Urinary bladder (tissue), 4 donors: ENCODE measurements around the gene OR2AE1. TPM values are rescaled to one million over a fixed set of nuclear protein-coding genes. Genes with fewer than 3 reads are reported as not detected.

Experiments
- DNase-seq: peaks from one replicate; pipeline ENCODE4 v3.0.0-alpha.2; 2015; ENCODE audit errors: extremely low spot score
- H3K27ac ChIP-seq: one replicate; pipeline ENCODE4 v1.5.1; 2013; ENCODE audit warnings: low read depth, mild to moderate bottlenecking, moderate library complexity
- H3K36me3 ChIP-seq: one replicate; pipeline ENCODE4 v1.6.1; 2013; ENCODE audit warnings: mild to moderate bottlenecking, moderate library complexity; ENCODE audit not compliant: insufficient read depth
- H3K4me1 ChIP-seq: one replicate; pipeline ENCODE4 v1.6.1; 2013; ENCODE audit warnings: mild to moderate bottlenecking, moderate library complexity; ENCODE audit not compliant: insufficient read depth
- H3K4me3 ChIP-seq: one replicate; pipeline ENCODE4 v1.5.1; 2013; ENCODE audit warnings: low read depth, low read length
- WGBS: extraction: QIAGEN DNeasy Blood & Tissue Kit; methylation state at CpG from one replicate; pipeline ENCODE4 v1.1.7; 2013; 5-methylcytosine and 5-hydroxymethylcytosine counted together
- polyA plus RNA-seq: library from polyadenylated mRNA; stranded (reverse); fragments of 200-250 nt; gene quantifications from one replicate; pipeline ENCODE4 v1.2.3, GENCODE V29; 2013
- total RNA-seq: library from RNA; depleted of rRNA; stranded (reverse); fragments of >200 nt; gene quantifications from one replicate; pipeline ENCODE4 v1.2.3, GENCODE V29; 2014
- donor health status: healthy with polysubstance abuse.
- donor health status: healthy.

The OR2AE1 gene
- total and polyA plus RNA-seq, 2 donors, result 0.13 TPM; not detected in 1

DNA sequence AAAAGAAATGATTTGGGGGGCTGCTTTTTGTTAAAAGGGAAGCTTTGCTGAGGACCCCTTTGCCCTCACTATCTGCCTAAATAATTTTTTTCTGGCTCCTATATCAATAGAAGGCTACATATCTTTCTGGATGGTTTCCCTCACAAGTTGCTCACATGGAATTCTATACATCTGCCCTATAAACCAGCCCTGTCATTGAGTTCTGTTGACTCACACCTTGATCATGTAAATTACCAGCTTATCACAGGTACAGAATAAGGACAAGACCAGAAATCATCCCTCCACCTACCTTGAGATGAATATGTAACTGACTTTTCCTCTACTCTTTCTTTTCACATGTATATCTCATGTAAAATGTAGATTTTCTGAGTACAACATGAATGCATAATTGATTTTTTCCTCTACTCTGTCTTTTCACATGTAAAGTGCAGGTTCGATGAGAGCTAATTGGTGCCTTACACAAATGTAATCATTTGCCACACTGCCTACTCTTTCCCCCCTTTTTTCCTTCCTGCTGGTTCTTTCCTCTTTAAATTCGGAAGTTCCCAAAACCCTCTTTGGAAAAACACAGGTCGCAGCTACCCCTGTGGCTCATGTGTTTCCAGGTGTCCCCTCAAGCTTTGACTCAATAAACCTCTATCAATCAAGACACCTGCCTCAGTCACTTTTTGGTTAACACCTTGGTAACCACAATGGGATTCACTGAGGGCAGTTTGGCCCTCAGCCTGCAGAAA is 36.5 kb downstream of the OR2AE1 start:
- Histone ChIP-seq H3K27ac (no peak overlapping the region), H3K36me3 (no peaks in the 10 kb centered on the region), H3K4me1 (no peaks in the 10 kb centered on the region), H3K4me3 (no peak overlapping the region)
- no peak for DNase-seq
- WGBS, result 43% methylated on average over 3 of the region's 3 CpGs

- Histone ChIP-seq H3K4me1 (no peaks in the 10 kb centered on the region), H3K27ac (no peak overlapping the region), H3K4me3 (no peak overlapping the region), H3K36me3 (no peaks in the 10 kb centered on the region)
- WGBS, result 34% methylated on average over 7 of the region's 7 CpGs
- no peak for DNase-seq
Measured at GRCh38 chr7:99839287-99840021, 37.4 kb downstream of the OR2AE1 start.

GRCh38 chr7:99837649-99838361 is 39.0 kb downstream of the OR2AE1 start:
- no peaks in the 10 kb centered on the region for H3K4me1 ChIP-seq
- WGBS, result 83% methylated on average over 5 of the region's 5 CpGs

DNA sequence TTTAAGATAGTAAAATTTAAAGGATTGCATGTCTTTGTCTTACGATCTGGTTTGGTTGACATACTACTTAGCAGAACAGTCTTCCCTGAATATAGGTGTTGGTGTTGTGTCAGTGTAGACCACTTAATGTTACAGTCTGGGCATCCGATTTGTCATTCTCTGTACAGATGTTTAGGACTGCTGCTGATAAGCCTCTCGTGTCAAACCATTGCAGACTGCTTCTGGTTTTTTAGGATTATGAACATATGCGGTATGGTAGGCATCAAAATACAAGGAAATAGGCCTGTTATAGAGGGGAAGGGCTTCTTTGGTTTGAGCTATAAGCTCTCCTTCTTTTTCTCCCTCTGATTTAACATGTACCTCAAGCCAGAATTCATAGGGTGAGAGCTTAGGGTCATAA is 41.6 kb downstream of the OR2AE1 start:
- no peak overlapping the region for H3K4me3 ChIP-seq
- H3K27ac ChIP-seq, result no peak overlapping the region
- DNase-seq, result no peak
- H3K4me1 ChIP-seq, result no peaks in the 10 kb centered on the region
- no peaks in the 10 kb centered on the region for H3K36me3 ChIP-seq
- 79% methylated on average over 4 of the region's 4 CpGs for WGBS

More at GRCh38 chr7:99837649-99838361, 39.0 kb downstream of the OR2AE1 start:
- DNase-seq, result no peak
- no peak overlapping the region for H3K27ac ChIP-seq
- no peaks in the 10 kb centered on the region for H3K36me3 ChIP-seq
- no peak overlapping the region for H3K4me3 ChIP-seq

- 89% methylated on average over 2 of the region's 2 CpGs for WGBS
- peaks cover 1% of the 10 kb centered on the region for H3K4me1 ChIP-seq
- H3K27ac ChIP-seq, result no peak overlapping the region
- H3K4me3 ChIP-seq, result no peak overlapping the region
- no peaks in the 10 kb centered on the region for H3K36me3 ChIP-seq
- no peak for DNase-seq
Measured at GRCh38 chr7:99834382-99834781, 42.5 kb downstream of the OR2AE1 start.

DNA sequence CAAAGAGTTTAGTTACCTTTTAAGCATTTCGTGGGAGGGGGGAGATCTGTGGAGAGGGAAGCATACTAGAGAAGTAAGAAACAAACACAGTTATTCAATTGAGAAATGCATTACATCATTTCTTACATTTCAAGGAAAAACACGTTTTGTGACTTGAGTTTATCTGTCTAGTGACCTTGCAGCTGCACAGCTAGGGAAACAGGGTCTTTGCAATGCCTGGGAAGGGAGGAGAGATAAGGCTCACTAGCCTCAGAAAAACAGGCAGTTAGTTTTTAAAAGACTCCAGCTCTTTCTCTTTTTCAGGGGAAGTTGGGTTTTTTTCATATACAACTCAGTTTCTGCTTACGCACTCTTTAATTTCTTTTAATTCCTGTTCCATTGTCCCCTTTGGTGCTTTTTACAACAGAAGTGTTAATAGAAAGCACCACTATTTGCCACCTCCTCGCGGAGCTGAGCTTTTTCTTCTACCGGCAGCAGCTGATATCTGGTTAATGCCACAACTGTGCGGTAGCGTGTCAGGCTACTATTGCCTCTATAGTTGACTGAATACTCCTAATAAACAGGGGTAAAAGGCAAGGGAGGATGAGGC is 43.5 kb downstream of the OR2AE1 start:
- peaks cover 1% of the 10 kb centered on the region for H3K4me1 ChIP-seq
- DNase-seq, result no peak
- WGBS, result 55% methylated on average over 8 of the region's 8 CpGs
- H3K36me3 ChIP-seq, result no peaks in the 10 kb centered on the region
- H3K4me3 ChIP-seq, result no peak overlapping the region
- no peak overlapping the region for H3K27ac ChIP-seq

DNA sequence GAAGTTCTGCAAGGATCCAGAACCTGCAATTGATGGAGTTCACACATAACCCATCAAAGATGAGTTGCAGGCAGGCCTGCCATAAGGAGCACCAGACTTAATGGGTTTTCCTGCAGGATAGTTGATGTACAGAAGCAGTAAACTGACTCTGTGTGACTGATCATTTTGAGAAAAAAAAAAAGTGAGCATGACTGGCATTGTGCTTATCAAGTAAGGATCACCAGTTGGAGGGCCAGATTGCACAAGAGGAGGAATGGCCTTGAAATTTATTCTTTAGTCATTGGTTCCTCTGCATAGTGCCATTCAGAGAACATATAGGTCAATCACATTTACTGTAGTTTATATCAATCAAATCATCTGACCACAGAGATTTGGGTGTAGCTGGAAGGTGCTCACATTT is 45.2 kb downstream of the OR2AE1 start:
- peaks cover 1% of the 10 kb centered on the region for H3K4me1 ChIP-seq
- no peaks in the 10 kb centered on the region for H3K36me3 ChIP-seq
- no peak overlapping the region for H3K27ac ChIP-seq
- no peak overlapping the region for H3K4me3 ChIP-seq
- no peak for DNase-seq

GRCh38 chr7:99829524-99830160 is 47.2 kb downstream of the OR2AE1 start:
- Histone ChIP-seq H3K36me3 (no peaks in the 10 kb centered on the region), H3K4me3 (no peak overlapping the region), H3K4me1 (peaks cover 1% of the 10 kb centered on the region), H3K27ac (no peak overlapping the region)
- 83% methylated on average over 1 of the region's 1 CpG for WGBS
- DNase-seq, result no peak

GRCh38 chr7:99828811-99829210 is 48.0 kb downstream of the OR2AE1 start:
- H3K4me3 ChIP-seq, result no peak overlapping the region
- H3K27ac ChIP-seq, result no peak overlapping the region
- no peaks in the 10 kb centered on the region for H3K36me3 ChIP-seq
- no peak for DNase-seq
- H3K4me1 ChIP-seq, result peaks cover 1% of the 10 kb centered on the region

DNA sequence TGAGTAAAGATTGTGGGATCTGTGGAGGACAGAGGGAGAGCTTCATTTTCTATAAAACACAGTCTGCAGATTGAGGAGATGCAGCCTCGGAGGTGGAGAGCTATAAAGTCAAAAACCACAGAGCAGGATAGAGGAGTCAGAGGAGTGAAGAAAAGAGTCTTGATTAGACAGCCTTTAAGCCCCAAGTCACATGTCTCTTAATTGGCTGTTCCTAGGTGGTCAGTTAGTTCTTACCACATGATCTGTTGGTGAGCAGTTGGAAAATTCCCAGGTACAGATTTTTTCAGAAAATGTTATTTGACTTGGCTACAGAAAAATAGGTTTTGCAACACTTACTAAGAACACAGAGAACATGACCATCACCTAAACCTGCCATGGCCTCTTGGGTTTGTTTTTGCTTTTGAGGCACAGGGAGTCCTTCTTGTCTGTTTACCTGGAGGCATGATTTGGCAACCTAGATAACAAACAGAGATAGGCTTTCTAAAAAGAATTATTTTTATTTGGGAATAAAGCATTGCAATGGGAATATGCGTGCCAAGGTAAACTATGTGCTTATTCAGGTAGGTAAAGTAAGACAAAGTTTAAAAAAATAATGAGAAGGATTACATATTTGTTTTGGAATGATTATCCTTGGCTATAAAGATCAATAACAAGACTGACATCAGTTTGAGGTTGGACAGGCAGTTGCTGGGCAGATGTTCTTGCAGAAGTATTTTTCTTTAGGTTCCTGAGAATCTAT is 49.6 kb downstream of the OR2AE1 start:
- Histone ChIP-seq H3K36me3 (no peaks in the 10 kb centered on the region), H3K27ac (no peak overlapping the region), H3K4me3 (no peak overlapping the region), H3K4me1 (peaks cover 1% of the 10 kb centered on the region)
- 60% methylated on average over 2 of the region's 2 CpGs for WGBS
- DNase-seq, result no peak
